Right ventricle myocardium inferior (tissue), 1 donor: ENCODE measurements around the gene NDUFA6. TPM values are rescaled to one million over a fixed set of nuclear protein-coding genes. Genes with fewer than 3 reads are reported as not detected.
"Not testable (repeated sequence)": the region's sequence is repeated elsewhere in the genome, so short reads cannot be mapped to it uniquely, and the experiment has no call there.

ENCODE experiments used
- ATAC-seq: fragments of 200-7000 bp; cut with Tn5 transposase; one replicate; pipeline ENCODE4 v1.9.1; 2020; ENCODE audit warnings: mild to moderate bottlenecking, moderate library complexity
- DNase-seq: peaks from one replicate; pipeline ENCODE4 v3.0.0; 2021; ENCODE audit errors: missing footprints
- intact Hi-C: fragments of 100-400 bp; cut with DNase I; formaldehyde crosslinking; loops from one replicate; pipeline ENCODE4 v1.11.0; 2022
- total RNA-seq: library from RNA; stranded (reverse); fragmentation: NEBNext Ultra II Directional; extraction: Animal tissue kit (Norgen Biotek cat#: 25700); gene quantifications from one replicate; pipeline ENCODE4 v1.2.1, GENCODE V29; 2021
- donor health status: DM: no; HTN: yes; CAD: no; lungs with severe emphysema.

The NDUFA6 gene
- total RNA-seq, 1 donor from 2014 or later: 296 TPM

GRCh38 chr22:42074846-42075676 is 15.5 kb downstream of the NDUFA6 start:
- no peak for DNase-seq
- ATAC-seq: no peak
- intact Hi-C loops: no loop called here

GRCh38 chr22:42074132-42074811 is 16.3 kb downstream of the NDUFA6 start, which contains the start of gene PHETA2:
PHETA2 (plus strand) TSS chr22:42074248; CDS start chr22:42077294, 3,046 bp downstream.
- intact Hi-C loops: no loop called here
- DNase-seq (peak; percentile 80), ATAC-seq (no peak)

DNA sequence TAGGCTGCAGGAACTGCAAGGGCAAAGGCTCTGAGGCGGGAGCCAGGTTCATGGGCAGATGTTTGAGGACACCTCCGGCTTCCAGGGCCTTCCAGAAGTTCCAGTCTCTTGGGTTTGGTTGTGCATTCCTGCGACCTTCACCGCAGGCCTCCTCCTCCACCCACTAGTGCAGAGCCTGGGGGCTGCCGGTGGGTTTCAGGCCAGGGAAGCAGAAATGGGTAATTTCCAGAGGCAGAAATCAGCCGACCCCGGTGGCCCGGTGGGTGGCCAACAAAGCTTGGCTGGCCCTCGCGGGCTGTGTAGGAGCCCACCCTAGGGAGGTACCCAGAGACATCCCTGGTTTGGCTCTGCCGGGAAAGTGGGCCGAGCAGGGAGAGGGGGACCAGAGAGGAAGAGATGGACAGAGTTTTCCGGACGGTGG is 16.9 kb downstream of the NDUFA6 start:
- intact Hi-C loops: no loop called here
- ATAC-seq (no peak), DNase-seq (no peak)

DNA sequence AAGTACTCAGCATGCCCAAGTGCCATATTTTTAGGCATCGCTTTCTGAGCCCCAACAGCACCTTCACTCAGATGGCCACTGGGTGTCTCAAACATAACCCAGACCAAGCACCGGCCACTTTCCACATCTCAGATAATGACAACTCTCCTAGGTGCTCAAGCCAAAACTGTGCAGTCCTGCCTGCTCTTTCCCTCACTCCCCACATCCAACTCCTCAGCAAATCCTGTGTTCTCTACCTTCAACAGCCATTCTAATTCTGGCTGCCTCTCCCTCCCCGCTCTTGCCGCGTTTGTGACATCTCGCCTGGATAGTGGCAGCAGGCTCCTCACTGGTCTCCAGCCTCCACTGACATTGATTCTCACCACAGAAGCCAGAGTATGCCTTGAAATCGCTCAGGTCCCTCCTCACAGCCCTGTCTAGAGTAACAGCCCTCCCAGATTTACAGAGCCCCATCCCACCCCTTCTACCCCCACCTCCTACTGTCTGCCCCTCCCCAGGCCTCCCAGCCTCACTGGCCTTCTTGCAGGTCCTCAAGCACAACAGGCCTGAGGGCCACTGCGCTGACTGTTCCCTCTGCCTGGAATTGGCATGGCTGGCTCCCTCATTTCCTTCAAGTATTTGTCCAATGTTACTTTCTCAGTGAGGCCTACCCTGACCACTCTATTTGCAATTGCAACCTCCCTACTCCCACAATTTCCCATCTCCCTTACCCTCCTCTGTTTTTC is 17.8 kb downstream of the NDUFA6 start:
- DNase-seq (no peak), ATAC-seq (peak; percentile 8)
- intact Hi-C loops: no loop called here

DNA sequence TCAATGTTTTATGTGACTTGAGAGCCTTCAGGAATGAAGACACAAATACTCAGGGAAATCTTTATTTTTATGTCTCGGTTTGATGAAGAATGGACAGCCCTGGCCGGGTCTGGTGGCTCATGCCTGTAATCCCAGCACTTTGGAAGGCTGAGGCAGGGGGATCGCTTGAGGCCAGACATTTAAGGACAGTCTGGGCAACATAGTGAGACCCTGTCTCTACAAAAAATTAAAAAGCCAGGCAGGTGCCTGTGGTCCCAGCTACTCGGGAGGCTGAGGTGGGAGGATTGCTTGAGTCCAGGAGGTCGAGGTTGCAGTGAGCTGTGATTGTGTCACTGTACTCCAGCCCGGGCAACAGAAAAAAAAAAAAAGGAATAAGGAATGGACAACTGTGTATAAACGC is 19.1 kb downstream of the NDUFA6 start:
- ATAC-seq, intact Hi-C loops, DNase-seq: not testable (repeated sequence)

DNA sequence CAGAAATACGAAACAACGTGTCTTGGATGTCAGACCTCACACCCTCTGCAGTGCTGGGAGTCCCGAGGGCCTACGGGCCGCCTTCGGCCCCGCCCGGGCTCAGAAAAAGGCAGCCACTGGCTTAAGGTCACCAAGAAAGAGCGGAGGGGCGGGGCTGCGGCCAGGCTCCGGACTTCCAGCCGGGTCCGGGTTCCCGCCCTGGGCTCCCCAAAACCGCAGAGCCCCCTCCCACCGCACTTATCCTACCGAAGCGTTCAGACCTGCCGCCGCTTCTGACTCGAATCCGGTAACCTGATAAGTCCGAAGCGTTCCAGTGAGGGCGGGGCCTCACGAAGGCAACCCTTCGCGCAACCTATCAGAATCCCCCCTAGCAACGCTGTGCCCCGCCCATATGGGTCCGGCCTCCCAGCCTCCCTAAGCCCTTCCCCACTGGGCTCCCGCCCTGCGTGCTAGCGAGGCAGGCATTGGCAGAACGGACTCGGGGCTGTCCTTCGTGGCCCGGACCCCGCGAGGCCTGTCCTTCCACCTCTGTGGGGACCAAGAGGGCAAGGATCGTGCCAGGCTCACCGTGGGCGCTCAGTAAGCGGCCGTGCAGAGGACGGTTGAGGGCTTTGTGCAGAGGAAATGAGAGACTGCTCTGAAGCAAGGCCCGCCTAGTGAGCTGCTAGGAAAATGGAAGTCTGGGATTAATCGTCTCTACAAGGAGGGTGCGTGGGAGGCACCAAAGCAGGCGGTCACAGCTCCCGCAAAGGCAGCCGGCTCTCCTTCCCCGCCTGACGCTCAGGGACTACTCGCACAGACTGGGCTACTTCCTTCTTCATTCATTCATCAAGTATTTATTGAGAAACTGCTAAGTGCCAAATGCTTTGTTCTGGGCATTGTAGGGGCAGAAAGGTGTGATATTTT is 19.8 kb downstream of the NDUFA6 start, which contains the start of gene NAGA:
TSS of gene NAGA (minus strand) at position 296 of the 906 bp plus-strand sequence. CDS start 515 bp downstream, outside the sequence.
- intact Hi-C loops: no loop called here
- peak; percentile 95 for ATAC-seq
- DNase-seq: peak; percentile 99

DNA sequence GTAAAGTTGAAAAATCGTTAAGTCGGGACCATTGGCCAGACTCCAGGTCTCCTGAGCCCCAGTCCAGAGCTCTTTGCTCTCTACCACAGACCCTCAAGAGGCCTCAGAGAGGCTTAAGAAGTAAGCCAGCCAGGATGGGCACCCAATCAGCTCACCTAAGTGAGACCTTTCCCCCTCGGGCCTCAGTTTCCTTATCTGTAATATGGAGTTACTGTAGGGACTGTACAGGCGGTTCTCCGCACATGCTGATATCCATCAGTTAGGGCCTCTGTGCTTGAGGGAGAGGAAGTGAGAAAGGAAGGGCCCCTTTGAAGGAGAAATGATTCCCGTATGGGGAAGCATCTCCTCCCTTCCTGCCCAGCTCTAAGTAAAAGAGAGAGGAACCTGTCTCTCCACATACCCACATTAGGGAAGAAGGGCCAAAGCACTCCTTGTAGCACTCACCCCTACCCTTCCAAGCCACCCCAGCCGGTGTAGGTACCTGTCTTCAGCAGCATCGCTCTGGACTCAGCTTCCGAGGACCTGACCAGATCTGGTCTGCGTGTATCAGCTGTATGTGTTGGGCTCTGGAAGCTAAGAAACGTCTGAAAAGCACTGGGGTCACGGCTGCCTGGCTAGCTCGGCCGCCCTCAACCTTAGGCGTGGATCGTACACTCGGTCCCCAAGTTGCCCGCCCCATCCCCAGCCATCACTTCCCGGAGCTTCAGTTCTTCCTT is 20.6 kb downstream of the NDUFA6 start:
- intact Hi-C loops: no loop called here
- DNase-seq (no peak), ATAC-seq (peak; percentile 3)

- no peak for ATAC-seq
- intact Hi-C loops: no loop called here
- DNase-seq: no peak
Observed at GRCh38 chr22:42068291-42068690, 22.3 kb downstream of the NDUFA6 start.

- ATAC-seq (no peak), DNase-seq (no peak)
- intact Hi-C loops: no loop called here
Observed at GRCh38 chr22:42067671-42068251, 22.8 kb downstream of the NDUFA6 start.

- intact Hi-C loops: no loop called here
- DNase-seq: no peak
Observed at GRCh38 chr22:42066937-42067336, 23.6 kb downstream of the NDUFA6 start.

DNA sequence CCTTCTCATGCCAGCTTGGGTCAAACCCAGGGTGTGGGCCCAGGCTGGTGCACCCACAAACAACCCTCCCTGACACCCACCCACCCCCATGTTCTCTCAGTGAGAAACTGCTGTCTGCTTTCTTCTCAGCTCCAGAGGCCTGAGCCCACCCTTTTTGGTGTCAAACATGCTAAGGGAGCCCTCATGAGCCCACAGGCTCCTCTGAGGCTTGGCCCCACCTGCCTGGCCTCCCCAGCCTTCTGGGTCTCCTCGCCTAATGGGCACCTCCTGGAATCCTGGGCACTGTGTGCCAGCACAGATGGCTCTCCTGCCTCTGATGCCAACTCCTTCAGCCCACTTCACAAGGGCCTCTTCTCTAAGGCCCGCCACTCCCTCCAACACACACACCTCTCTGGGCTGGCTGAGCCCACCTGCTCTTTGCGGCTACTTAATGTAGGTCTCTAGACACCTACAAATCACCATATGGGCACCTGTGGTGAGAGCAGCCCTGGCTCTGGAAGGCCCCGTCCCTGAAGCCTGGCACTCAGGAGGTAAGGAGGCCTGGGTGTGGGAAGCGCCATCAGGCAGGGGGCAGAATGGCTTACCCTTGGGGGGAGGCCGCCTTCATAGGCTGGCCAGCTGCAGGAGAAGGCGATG is 24.3 kb downstream of the NDUFA6 start:
- DNase-seq: no peak
- intact Hi-C loops: no loop called here
- no peak for ATAC-seq

More at GRCh38 chr22:42066937-42067336, 23.6 kb downstream of the NDUFA6 start:
- ATAC-seq: no peak

DNA sequence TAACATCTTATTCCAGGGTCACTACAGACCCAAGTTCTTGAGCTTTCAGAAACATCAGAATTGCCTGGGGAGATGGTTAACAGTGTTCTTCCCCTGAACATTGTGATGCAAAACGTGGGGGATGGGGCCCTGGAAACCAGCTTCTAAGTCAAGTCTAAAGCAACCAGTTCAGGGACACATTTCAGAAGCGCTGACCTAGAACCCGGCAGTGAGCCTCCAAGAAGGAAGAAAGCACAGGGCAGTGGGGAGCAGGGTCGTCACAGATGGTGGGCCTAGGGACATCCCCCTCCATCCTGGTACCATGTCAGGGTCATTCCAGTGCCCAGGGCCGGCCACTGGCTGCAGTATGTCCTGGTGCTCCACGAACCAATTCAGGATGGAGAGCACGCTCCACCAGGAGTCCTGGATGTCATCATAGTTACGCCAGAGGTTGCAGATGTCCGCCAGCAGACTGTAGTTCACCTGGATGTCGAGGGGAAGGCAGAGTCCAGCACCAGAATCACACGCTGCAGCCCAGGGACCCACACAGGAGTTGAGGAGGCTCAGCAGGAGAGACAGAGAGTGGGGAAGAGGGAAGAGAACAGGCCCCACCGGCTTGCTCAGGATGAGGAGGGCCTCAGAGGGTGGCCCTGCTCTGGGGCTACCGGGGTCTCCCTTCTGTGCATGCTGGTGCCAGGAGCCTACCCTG is 25.0 kb downstream of the NDUFA6 start:
- ATAC-seq (no peak), DNase-seq (no peak)
- intact Hi-C loops: no loop called here

DNA sequence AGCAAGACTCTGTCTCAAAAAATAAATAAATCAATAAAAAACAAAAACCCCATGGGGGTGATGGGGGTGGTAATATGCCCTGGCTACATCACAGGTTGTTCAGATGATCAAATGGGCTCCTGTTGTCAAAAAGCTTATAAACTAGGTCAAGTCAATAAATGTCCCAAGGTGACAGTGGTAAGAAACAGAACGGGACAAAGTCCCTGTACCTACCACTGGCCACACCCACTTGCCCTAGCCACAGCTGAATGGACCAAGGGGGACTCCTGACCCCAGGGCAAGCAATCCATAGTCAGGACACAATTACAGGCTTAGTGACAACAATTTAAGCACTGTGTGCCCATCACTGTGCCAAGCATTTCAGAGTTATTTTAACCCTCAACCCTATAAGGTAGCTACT is 25.9 kb downstream of the NDUFA6 start:
- intact Hi-C loops: no loop called here
- ATAC-seq (no peak), DNase-seq (no peak)

DNA sequence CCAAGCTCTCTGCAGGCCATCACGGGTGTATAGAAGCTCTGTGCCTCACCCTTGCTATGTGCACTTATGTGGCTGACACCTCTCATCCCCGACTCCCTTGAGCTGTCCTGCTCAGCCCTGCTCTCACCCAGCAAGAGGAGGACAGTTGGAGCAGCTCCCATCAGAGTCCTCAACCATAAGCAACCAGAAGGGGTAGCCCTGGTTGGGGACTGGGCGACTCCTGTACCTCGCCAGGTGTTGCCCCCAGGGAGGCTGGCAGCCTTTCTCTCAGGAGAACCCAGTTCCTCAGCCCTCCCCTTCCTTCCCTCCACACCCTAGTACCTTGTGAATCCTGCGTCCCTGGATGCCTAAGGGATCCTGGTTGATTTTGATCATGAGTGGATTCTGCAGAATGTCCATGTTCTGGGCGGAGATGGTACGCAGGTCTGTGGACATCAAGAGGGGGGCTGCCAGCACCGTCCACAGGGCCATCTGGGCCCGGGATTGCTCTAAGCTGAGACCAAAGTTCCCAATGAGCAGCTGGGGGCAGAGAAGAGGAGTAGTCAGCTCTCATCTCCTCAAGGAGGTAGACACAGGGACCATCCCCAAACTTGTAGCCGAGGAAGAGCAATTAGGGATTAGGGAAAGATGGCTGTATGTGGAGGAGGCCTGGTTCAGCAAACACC is 27.9 kb downstream of the NDUFA6 start:
- intact Hi-C loops: no loop called here

GRCh38 chr22:42061041-42061440 is 29.5 kb downstream of the NDUFA6 start:
- ATAC-seq (no peak), DNase-seq (no peak)
- intact Hi-C loops: no loop called here

More for the DNA sequence above, 27.9 kb downstream of the NDUFA6 start:
- no peak for ATAC-seq
- no peak for DNase-seq

DNA sequence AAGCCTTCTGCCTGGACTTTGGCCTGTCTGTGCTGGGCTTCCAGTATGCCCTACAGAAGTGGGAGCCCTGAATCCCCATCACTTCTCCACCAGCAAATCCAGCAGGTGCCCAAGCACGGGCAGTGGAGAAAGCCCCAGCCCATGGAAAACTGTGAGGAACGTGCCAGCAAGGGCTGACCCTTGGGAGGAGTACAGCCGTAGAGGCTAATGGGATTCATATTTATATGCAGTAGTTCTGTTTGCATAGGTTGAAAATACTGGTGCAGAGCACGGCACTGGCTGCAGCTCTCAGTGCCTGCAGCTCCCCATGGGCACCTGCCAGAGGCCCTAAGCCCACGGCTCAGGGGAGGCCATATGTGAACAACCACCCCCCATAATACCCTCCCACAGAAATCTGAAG is 30.1 kb downstream of the NDUFA6 start:
- ATAC-seq (no peak), DNase-seq (no peak)
- intact Hi-C loops: no loop called here
